Right lobe of liver (tissue), 6 donors: Measurements from ENCODE around the gene RNASEL. TPM values are rescaled to one million over a fixed set of nuclear protein-coding genes. Genes with fewer than 3 reads are reported as not detected.

Source experiments
- ATAC-seq, 4 donors: fragments of 200-7000 bp; cut with Tn5 transposase; one replicate each; pipeline ENCODE4 v1.9.1; 2020; ENCODE audit warnings: mild to moderate bottlenecking in 4 of 4, moderate library complexity in 4 of 4
- DNase-seq, 3 donors: peaks; one replicate each; pipeline ENCODE4 v3.0.0-alpha.2; 2020
- H3K27ac ChIP-seq, 3 donors: fragments of 200-600 bp; one replicate each; pipeline ENCODE4 v1.8.0; 2022
- H3K27me3 ChIP-seq, 2 donors: fragments of 200-600 bp; one replicate each; pipeline ENCODE4 v1.8.0; 2022
- H3K36me3 ChIP-seq, 4 donors: fragments of 200-600 bp; sonication (generic) in 1 of 4; one replicate each; pipeline versions ENCODE4 v1.5.1 to v1.8.0; 2017 to 2022; ENCODE audit warnings: control low read depth in 1 of 4
- H3K4me1 ChIP-seq, 4 donors: fragments of 200-600 bp; sonication (generic) in 1 of 4; one replicate each; pipeline versions ENCODE4 v1.5.1 to v1.8.0; 2017 to 2022; ENCODE audit warnings: control low read depth in 1 of 4
- H3K4me3 ChIP-seq, 3 donors: fragments of 200-600 bp; one replicate each; pipeline ENCODE4 v1.8.0; 2022
- H3K9me3 ChIP-seq, 4 donors: fragments of 200-600 bp; sonication (generic) in 1 of 4; one replicate each; pipeline versions ENCODE4 v1.5.1 to v1.8.0; 2017 to 2022; ENCODE audit warnings: control low read depth in 1 of 4
- POLR2A ChIP-seq: fragments of 450-650 bp; IDR thresholded peaks from one replicate; pipeline ENCODE4 v1.6.1; 2017; ENCODE audit warnings: antibody characterized with exemption, mild to moderate bottlenecking
- WGBS: methylation state at CpG from one replicate; pipeline ENCODE4 v1.1.6; 2018; ENCODE audit warnings: low coverage, low lambda C conversion rate; ENCODE audit not compliant: insufficient coverage; ENCODE audit errors: missing lambda C conversion rate; 5-methylcytosine and 5-hydroxymethylcytosine counted together
- intact Hi-C, 2 donors: fragments of 100-400 bp; cut with DNase I; formaldehyde crosslinking; loops; one replicate each; pipeline versions ENCODE4 v1.11.2 to v1.14.1; 2022
- total RNA-seq, 6 experiments: library from RNA; depleted of rRNA in 2 of 6; stranded (reverse); fragments of >200 nt in 2 of 6; fragmentation: NEBNext Ultra II Directional in 3 of 6; extraction: Animal tissue kit (Norgen Biotek cat#: 25700) in 3 of 6; gene quantifications; one replicate each; pipeline versions ENCODE4 v1.1.0 to v1.2.4, GENCODE V29; 2016 to 2023
- TF ChIP-seq, protein P1 (sequence below), 4 donors: fragments of 200-600 bp in 3 of 4; fragments of 450-650 bp in 1 of 4; IDR thresholded peaks; one replicate each; pipeline versions ENCODE4 v1.5.1 to v1.8.0; 2016 to 2022; ENCODE audit warnings: antibody characterized with exemption in 4 of 4, mild to moderate bottlenecking in 2 of 4
- donor health status: DM: no; HTN: yes; CAD: no.
- donor health status: DM: no; HTN: no; CAD: no.
- donor health status: DM: no; HTN: no; CAD: no.
- donor health status: DM: no; HTN: yes; CAD: no.
- donor health status: DM: no; HTN: yes; CAD: no.

The RNASEL gene
- total RNA-seq, 6 experiments from 2014 or later, result 1.8 to 3.3 (median 2.1) TPM

- TF ChIP-seq, protein P1, sequence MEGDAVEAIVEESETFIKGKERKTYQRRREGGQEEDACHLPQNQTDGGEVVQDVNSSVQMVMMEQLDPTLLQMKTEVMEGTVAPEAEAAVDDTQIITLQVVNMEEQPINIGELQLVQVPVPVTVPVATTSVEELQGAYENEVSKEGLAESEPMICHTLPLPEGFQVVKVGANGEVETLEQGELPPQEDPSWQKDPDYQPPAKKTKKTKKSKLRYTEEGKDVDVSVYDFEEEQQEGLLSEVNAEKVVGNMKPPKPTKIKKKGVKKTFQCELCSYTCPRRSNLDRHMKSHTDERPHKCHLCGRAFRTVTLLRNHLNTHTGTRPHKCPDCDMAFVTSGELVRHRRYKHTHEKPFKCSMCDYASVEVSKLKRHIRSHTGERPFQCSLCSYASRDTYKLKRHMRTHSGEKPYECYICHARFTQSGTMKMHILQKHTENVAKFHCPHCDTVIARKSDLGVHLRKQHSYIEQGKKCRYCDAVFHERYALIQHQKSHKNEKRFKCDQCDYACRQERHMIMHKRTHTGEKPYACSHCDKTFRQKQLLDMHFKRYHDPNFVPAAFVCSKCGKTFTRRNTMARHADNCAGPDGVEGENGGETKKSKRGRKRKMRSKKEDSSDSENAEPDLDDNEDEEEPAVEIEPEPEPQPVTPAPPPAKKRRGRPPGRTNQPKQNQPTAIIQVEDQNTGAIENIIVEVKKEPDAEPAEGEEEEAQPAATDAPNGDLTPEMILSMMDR (IDR thresholded peaks at IDR 0.05), result no peak
- no peak for TF ChIP-seq POLR2A
- Histone ChIP-seq H3K36me3 (no peaks in the 10 kb centered on the region), H3K27ac (no peak overlapping the region), H3K27me3 (no peaks in the 10 kb centered on the region), H3K4me3 (no peak overlapping the region), H3K9me3 (no peaks in the 10 kb centered on the region), H3K4me1 (no peaks in the 10 kb centered on the region)
- intact Hi-C loops, result no loop called here
- ATAC-seq (no peak), DNase-seq (no peak)
Observed at GRCh38 chr1:182631053-182631677, 42.1 kb upstream of the RNASEL start.

DNA sequence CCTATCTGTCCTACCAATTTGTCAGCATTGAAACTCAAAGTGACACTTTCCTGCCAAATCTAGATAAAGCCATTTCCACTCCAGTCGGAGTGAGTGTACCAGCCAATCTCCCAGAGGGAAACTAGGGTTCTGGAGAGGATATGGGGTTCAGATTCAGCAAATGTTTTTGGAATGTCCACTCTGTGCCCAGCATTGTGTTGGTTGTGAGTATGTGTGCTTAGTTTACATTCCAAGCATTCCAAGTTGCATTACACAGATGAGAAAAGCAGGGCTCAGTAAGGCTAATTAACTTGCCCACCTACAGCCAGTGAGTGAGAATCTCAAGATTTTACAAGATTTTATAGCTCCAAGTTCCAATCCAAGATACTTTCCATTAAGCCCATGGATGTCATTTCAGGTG, 41.5 kb upstream of the RNASEL start:
- ATAC-seq, result no peak
- H3K27me3 ChIP-seq, result no peaks in the 10 kb centered on the region
- no peak for DNase-seq
- no peaks in the 10 kb centered on the region for H3K4me1 ChIP-seq
- no peak for TF ChIP-seq POLR2A
- TF ChIP-seq, protein P1 (IDR thresholded peaks at IDR 0.05), result no peak
- no peak overlapping the region for H3K4me3 ChIP-seq
- no peaks in the 10 kb centered on the region for H3K36me3 ChIP-seq
- intact Hi-C loops, result no loop called here
- H3K9me3 ChIP-seq, result no peaks in the 10 kb centered on the region
- 63% methylated on average over 1 of the region's 1 CpG for WGBS
- H3K27ac ChIP-seq, result no peak overlapping the region

DNA sequence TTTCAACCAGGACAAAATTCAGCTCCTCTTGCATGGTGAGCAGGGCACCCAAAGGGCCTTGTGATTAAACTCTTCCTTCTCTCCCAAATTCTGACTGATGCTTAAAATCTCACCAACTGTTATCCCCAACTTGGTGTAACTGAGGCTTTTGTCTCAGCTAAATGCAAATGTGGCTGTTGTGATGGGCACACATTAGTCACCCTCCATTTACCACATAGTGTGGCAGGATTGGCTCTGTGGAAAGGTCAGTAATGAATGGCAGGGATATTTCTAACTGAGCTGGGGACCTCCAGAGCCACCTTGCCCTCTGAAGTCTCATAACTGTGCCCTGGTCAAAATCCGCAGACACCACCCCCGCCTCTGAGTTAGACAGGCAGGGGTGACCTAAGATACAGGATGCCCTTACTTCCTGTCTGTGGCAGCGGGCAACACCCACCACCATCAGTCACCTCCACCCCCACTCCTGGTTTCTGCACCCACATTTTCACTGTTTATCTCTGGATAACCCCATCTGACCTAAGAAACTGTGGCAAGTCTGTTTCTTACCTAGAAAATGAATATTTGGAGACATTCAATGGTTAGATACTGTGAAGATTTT, 40.5 kb upstream of the RNASEL start:
- ATAC-seq, result no peak
- H3K27ac ChIP-seq, result no peak overlapping the region
- H3K9me3 ChIP-seq, result no peaks in the 10 kb centered on the region
- intact Hi-C loops, result no loop called here
- TF ChIP-seq POLR2A, result no peak
- TF ChIP-seq, protein P1 (IDR thresholded peaks at IDR 0.05), result no peak
- no peak for DNase-seq
- 48% methylated on average over 3 of the region's 3 CpGs for WGBS
- H3K4me3 ChIP-seq, result no peak overlapping the region
- H3K36me3 ChIP-seq, result no peaks in the 10 kb centered on the region
- H3K4me1 ChIP-seq, result no peaks in the 10 kb centered on the region
- H3K27me3 ChIP-seq, result no peaks in the 10 kb centered on the region

GRCh38 chr1:182629080-182629479, 40.0 kb upstream of the RNASEL start:
- Histone ChIP-seq H3K27ac (no peak overlapping the region), H3K9me3 (no peaks in the 10 kb centered on the region), H3K27me3 (no peaks in the 10 kb centered on the region), H3K4me1 (no peaks in the 10 kb centered on the region), H3K4me3 (no peak overlapping the region), H3K36me3 (no peaks in the 10 kb centered on the region)
- no peak for DNase-seq
- ATAC-seq, result no peak
- intact Hi-C loops, result no loop called here
- WGBS, result 52% methylated on average over 2 of the region's 2 CpGs
- TF ChIP-seq, protein P1 (IDR thresholded peaks at IDR 0.05), result no peak
- TF ChIP-seq POLR2A, result no peak
